Measurements from ENCODE around the gene SEC61G. TPM values are rescaled to one million over a fixed set of nuclear protein-coding genes. Genes with fewer than 3 reads are reported as not detected.

The SEC61G gene
- total and polyA plus RNA-seq, 2 of the 4 experiments (the other 2 are of a cell fraction): 387 to 685 TPM

DNA sequence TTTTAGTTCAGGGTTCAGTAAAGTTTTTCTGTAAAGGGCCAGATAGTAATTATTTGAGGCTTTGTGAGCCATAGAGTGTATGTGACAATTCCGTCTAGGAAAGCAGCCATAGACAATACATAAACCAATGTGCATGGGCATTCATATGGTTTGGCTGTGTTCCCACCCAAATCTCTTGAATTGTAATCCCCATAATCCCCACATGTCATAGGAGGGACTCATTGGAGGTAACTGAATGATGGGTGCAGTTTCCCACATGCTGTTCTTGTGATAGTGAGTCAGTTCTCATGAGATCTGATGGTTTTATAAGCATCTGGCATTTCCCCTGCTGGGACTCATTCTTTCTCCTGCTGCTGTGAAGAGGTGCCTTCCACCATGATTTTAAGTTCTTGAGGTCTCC is 29.9 kb downstream of the SEC61G start:
- Histone ChIP-seq H3K56ac (ENCODE audit: extremely low read depth, insufficient read depth, low read length) (no peak overlapping the region), H2AK9ac (replicated peaks; ENCODE audit: low read depth, low read length, poor library complexity) (no peak overlapping the region), H3K4me2 (ENCODE audit: low read depth, low read length) (no peak overlapping the region), H3K27me3 (ENCODE audit: control insufficient read depth, insufficient read depth, low read length) (no peaks in the 10 kb centered on the region), H2BK120ac (ENCODE audit: low read depth, low read length) (no peak overlapping the region), H3K36me3 (ENCODE audit: control insufficient read depth, insufficient read depth, low read length) (no peaks in the 10 kb centered on the region), H3K4ac (ENCODE audit: low read depth, low read length) (no peak overlapping the region), H4K5ac (ENCODE audit: low read depth, low read length) (no peak overlapping the region), H2BK20ac (ENCODE audit: low read depth, low read length) (no peak overlapping the region), H3K27ac (ENCODE audit: insufficient read depth, low read length) (no peak overlapping the region), H3K18ac (ENCODE audit: low read depth, low read length) (no peak overlapping the region), H3K14ac (replicated peaks; ENCODE audit: low read depth, low read length) (no peak overlapping the region), H4K8ac (ENCODE audit: low read depth in 2 of 2, low read length in 2 of 2) (no peak overlapping the region), H2AK5ac (ENCODE audit: low read depth, low read length) (no peak overlapping the region), H4K20me1 (ENCODE audit: insufficient read depth, low read length) (no peaks in the 10 kb centered on the region), H2BK5ac (ENCODE audit: low read depth, low read length, poor library complexity, severe bottlenecking) (no peak overlapping the region), H3K9ac (ENCODE audit: low read depth, low read length) (no peak overlapping the region), H3K4me1 (ENCODE audit: control insufficient read depth, insufficient read depth, low read length) (no peaks in the 10 kb centered on the region), H4K91ac (ENCODE audit: insufficient read depth, low read depth, low read length) (no peak overlapping the region), H2AFZ (replicated peaks; ENCODE audit: low read length, poor library complexity) (no peak overlapping the region), H3K79me1 (ENCODE audit: low read depth in 1 of 2, low read length in 2 of 2) (no peaks in the 10 kb centered on the region), H3K4me3 (ENCODE audit: insufficient read depth, low read depth, low read length) (no peak overlapping the region), H3K9me1 (ENCODE audit: insufficient read depth, low read length) (no peaks in the 10 kb centered on the region), H3K23ac (ENCODE audit: low read depth, low read length) (no peak overlapping the region), H2BK15ac (ENCODE audit: low read depth, low read length) (no peak overlapping the region), H3K9me3 (ENCODE audit: control insufficient read depth, insufficient read depth, low read length) (no peaks in the 10 kb centered on the region)
- TF ChIP-seq, protein P1, sequence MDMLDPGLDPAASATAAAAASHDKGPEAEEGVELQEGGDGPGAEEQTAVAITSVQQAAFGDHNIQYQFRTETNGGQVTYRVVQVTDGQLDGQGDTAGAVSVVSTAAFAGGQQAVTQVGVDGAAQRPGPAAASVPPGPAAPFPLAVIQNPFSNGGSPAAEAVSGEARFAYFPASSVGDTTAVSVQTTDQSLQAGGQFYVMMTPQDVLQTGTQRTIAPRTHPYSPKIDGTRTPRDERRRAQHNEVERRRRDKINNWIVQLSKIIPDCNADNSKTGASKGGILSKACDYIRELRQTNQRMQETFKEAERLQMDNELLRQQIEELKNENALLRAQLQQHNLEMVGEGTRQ (IDR thresholded peaks at IDR 0.05; ENCODE audit: low read depth, low read length): no peak
- no peak for TF ChIP-seq FOS (IDR thresholded peaks at IDR 0.05; ENCODE audit: low read depth, low read length)
- no peak for TF ChIP-seq RFX5 (IDR thresholded peaks at IDR 0.05; ENCODE audit: low read depth, low read length)
- TF ChIP-seq POLR2A (IDR thresholded peaks at IDR 0.05; ENCODE audit: low read depth, low read length): no peak
- no peak for TF ChIP-seq BHLHE40 (IDR thresholded peaks at IDR 0.05; ENCODE audit: low read depth, low read length)
- no peak for TF ChIP-seq RCOR1 (IDR thresholded peaks at IDR 0.05; ENCODE audit: insufficient replicate concordance, low read length)
- TF ChIP-seq ELK1 (IDR thresholded peaks at IDR 0.05; ENCODE audit: borderline replicate concordance, low read depth, low read length): no peak
- no peak for TF ChIP-seq NFE2L2 (IDR thresholded peaks at IDR 0.05; ENCODE audit: low read depth, low read length)
- no peak for TF ChIP-seq CHD1 (IDR thresholded peaks at IDR 0.05; ENCODE audit: low read depth, low read length)
- no peak for TF ChIP-seq CTCF (conservative IDR thresholded peaks at IDR 0.05; ENCODE audit: low read depth, low read length)
- no peak for TF ChIP-seq MXI1 (IDR thresholded peaks at IDR 0.05; ENCODE audit: borderline replicate concordance, low read depth, low read length)
- no peak for TF ChIP-seq MAFK (IDR thresholded peaks at IDR 0.05; ENCODE audit: low read depth, low read length)
- TF ChIP-seq CEBPB (IDR thresholded peaks at IDR 0.05; ENCODE audit: low read depth, low read length): no peak
- no peak for TF ChIP-seq SMC3 (IDR thresholded peaks at IDR 0.05; ENCODE audit: low read depth, low read length)
- no peak for TF ChIP-seq MAZ (IDR thresholded peaks at IDR 0.05; ENCODE audit: borderline replicate concordance, low read depth, low read length)
- no peak for TF ChIP-seq RAD21 (IDR thresholded peaks at IDR 0.05; ENCODE audit: low read length)
- intact Hi-C loops (cut with micrococcal nuclease) (no loop called here), in situ Hi-C loops (cut with MboI; ENCODE audit: low sequenced_read_pairs) (no loop called here), dilution Hi-C loops (cut with HindIII; ENCODE audit: low sequenced_read_pairs, unreplicated experiment) (no loop called here)
- ChIA-PET CTCF (no interaction called here), POLR2A (ENCODE audit: unreplicated experiment) (no interaction called here)
- DNase-seq (no peak), ATAC-seq (ENCODE audit: low read depth) (no peak)
- no TSS peak for BruUV-seq (replicated peaks)
- no CpG with 5 or more reads among the region's 1 CpG for WGBS, 2 experiments (ENCODE audit: extremely low coverage in 2 of 2, insufficient read length in 1 of 2)

Data from IMR-90 (cell line).